Esophagus squamous epithelium (tissue), 5 donors: ENCODE results near the gene PSMD7. TPM values are rescaled to one million over a fixed set of nuclear protein-coding genes. Genes with fewer than 3 reads are reported as not detected.

Experiments used
- DNase-seq: peaks from one replicate; lab custom pipeline; 2025; lab: John Stamatoyannopoulos, UW
- H3K27ac ChIP-seq, 4 donors: fragments of 200-600 bp; sonication (generic); one replicate each; pipeline ENCODE4 v1.5.1; 2016 to 2019; ENCODE audit warnings: mild to moderate bottlenecking in 1 of 4
- H3K27me3 ChIP-seq, 4 donors: fragments of 200-600 bp; sonication (generic); 1 replicate in 3 of 4; 2 replicates in 1 of 4; pipeline versions ENCODE4 v1.5.1 to v1.6.0; 2017 to 2021; ENCODE audit warnings: antibody characterized with exemption in 1 of 4
- H3K36me3 ChIP-seq, 3 donors: fragments of 200-600 bp; sonication (generic); one replicate each; pipeline ENCODE4 v1.5.1; 2016 to 2019
- H3K4me1 ChIP-seq, 3 donors: fragments of 200-600 bp; sonication (generic); one replicate each; pipeline ENCODE4 v1.5.1; 2017 to 2019
- H3K4me3 ChIP-seq, 4 donors: fragments of 200-600 bp; sonication (generic); 1 replicate in 3 of 4; 2 replicates in 1 of 4; pipeline ENCODE4 v1.5.1; 2016 to 2019; ENCODE audit warnings: mild to moderate bottlenecking in 2 of 4, moderate library complexity in 1 of 4
- H3K9me3 ChIP-seq, 3 donors: fragments of 200-600 bp; sonication (generic); one replicate each; pipeline ENCODE4 v1.5.1; 2016 to 2019
- CTCF ChIP-seq, 6 experiments: fragments of 450-650 bp in 4 of 6; fragments of 200-600 bp in 2 of 6; sonication (generic) in 2 of 6; IDR thresholded peaks; one replicate each; pipeline ENCODE4 v1.5.1; 2016 to 2019; ENCODE audit warnings: antibody characterized with exemption in 6 of 6, mild to moderate bottlenecking in 4 of 6, moderate library complexity in 4 of 6
- POLR2A ChIP-seq, 4 donors: fragments of 450-650 bp; IDR thresholded peaks; one replicate each; pipeline ENCODE4 v1.6.1; 2017; ENCODE audit warnings: antibody characterized with exemption in 4 of 4, mild to moderate bottlenecking in 4 of 4, moderate library complexity in 3 of 4
- WGBS, 2 donors: methylation state at CpG; one replicate each; pipeline ENCODE4 v1.1.5; 2018; 5-methylcytosine and 5-hydroxymethylcytosine counted together
- intact Hi-C: fragments of 100-400 bp; cut with DNase I; formaldehyde crosslinking; loops from one replicate; pipeline ENCODE4 v1.15.0; 2022
- total RNA-seq, 4 donors: library from RNA; depleted of rRNA; stranded (reverse); fragments of >200 nt; gene quantifications; one replicate each; pipeline ENCODE4 v1.1.0, GENCODE V29; 2016
- donor health status: DM: yes; HTN: yes; CAD: no.

The PSMD7 gene
- 100 to 1,000 TPM in 1 of 4 donors, 10 to 100 TPM in 3; 65.5 to 112 (median 84.2) TPM for total RNA-seq

GRCh38 chr16:74296432-74297144, at the start of gene PSMD7:
Gene PSMD7, plus strand, starts transcription at chr16:74296814. Its CDS starts 101 bp downstream, at chr16:74296915.
- DNase-seq, result peak; percentile 57
- 0% methylated on average over 8 to 26 of the region's 60 CpGs for WGBS, 2 donors
- Histone ChIP-seq H3K4me1 (peaks cover 7 to 52% (median 23%) of the 10 kb centered on the region in 3 donors), H3K27me3 (no peaks in the 10 kb centered on the region), H3K9me3 (peaks cover 0 to 3% (median 0%) of the 10 kb centered on the region in 3 donors), H3K4me3 (peak within 1 kb of the TSS; percentile 55 to 97 (median 86)), H3K27ac (peak within 1 kb of the TSS; percentile 88 to 99 (median 96)), H3K36me3 (peaks cover 11 to 33% (median 16%) of the 10 kb centered on the region in 3 donors)
- intact Hi-C loops, result no loop called here
- TF ChIP-seq POLR2A (IDR thresholded peaks at IDR 0.05) (peak in 3 of 4 donors; percentile 36 to 90 (median 76)), CTCF (IDR thresholded peaks at IDR 0.05) (peak in 1 of 6 experiments; percentile 18)

DNA sequence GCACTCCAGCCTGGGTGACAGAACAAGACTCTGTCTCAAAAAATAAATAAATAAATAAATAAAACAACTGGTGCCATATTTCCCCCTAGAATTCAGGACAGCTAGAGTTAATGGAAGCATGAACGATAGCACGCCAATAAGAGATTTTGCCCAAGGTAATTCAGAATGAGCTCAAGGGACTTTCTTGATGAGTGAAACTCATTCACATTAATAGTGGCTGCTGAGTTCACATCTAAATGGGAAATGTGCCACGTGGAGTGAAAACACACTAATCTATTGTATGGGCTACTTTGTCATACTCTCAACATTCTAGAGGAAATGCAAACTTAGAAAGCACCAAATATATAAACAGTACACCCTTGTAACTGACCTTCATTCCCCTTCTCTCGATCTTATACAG, 47.4 kb upstream of the PSMD7 start:
- WGBS, 2 donors, result 60% methylated on average over 4 of the region's 4 CpGs
- DNase-seq, result no peak
- TF ChIP-seq POLR2A (IDR thresholded peaks at IDR 0.05), result no peak
- no peak for TF ChIP-seq CTCF (IDR thresholded peaks at IDR 0.05)
- Histone ChIP-seq H3K36me3 (no peaks in the 10 kb centered on the region), H3K9me3 (no peaks in the 10 kb centered on the region), H3K4me1 (no peaks in the 10 kb centered on the region), H3K27ac (no peak overlapping the region), H3K4me3 (no peak overlapping the region), H3K27me3 (peaks cover 0 to 14% (median 0%) of the 10 kb centered on the region in 4 donors)
- intact Hi-C loops, result no loop called here

GRCh38 chr16:74249846-74250245, 46.8 kb upstream of the PSMD7 start:
- intact Hi-C loops, result no loop called here
- peaks cover 0 to 14% (median 0%) of the 10 kb centered on the region in 4 donors for H3K27me3 ChIP-seq
- no peak overlapping the region for H3K27ac ChIP-seq
- no peaks in the 10 kb centered on the region for H3K4me1 ChIP-seq
- no peaks in the 10 kb centered on the region for H3K36me3 ChIP-seq
- H3K4me3 ChIP-seq, result no peak overlapping the region
- no peaks in the 10 kb centered on the region for H3K9me3 ChIP-seq
- 56 to 71% methylated on average over 1 of the region's 1 CpG for WGBS, 2 donors
- TF ChIP-seq CTCF (IDR thresholded peaks at IDR 0.05) (no peak), POLR2A (IDR thresholded peaks at IDR 0.05) (no peak)
- no peak for DNase-seq

DNA sequence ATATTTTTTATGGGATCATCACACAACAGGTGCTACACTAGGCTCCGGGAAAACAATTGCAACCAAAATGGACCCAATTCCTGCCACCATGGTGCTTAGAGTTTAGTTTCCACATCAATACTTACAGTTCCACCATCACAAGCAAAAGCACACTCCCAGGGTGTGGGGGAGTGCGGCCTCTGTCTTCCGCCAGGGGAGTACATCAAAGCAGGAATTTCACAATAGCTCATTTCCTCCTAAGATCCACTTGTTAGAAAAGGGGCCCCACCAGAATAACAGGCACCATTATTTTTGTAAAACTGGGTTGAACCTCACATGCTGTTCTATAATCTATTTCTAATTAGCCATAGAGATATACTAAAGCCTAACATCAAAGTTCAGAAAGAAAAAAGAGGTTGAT, 44.3 kb upstream of the PSMD7 start:
- no peaks in the 10 kb centered on the region for H3K36me3 ChIP-seq
- H3K27ac ChIP-seq, result no peak overlapping the region
- H3K27me3 ChIP-seq, result peaks cover 0 to 14% (median 0%) of the 10 kb centered on the region in 4 donors
- DNase-seq, result no peak
- TF ChIP-seq POLR2A (IDR thresholded peaks at IDR 0.05) (no peak), CTCF (IDR thresholded peaks at IDR 0.05) (no peak)
- intact Hi-C loops, result no loop called here
- no peaks in the 10 kb centered on the region for H3K9me3 ChIP-seq
- H3K4me1 ChIP-seq, result no peaks in the 10 kb centered on the region
- no peak overlapping the region for H3K4me3 ChIP-seq
- WGBS, 2 donors, result 69 to 77% methylated on average over 3 of the region's 3 CpGs

GRCh38 chr16:74253161-74253938, 43.3 kb upstream of the PSMD7 start:
- intact Hi-C loops, result no loop called here
- no peak overlapping the region for H3K27ac ChIP-seq
- H3K36me3 ChIP-seq, result no peaks in the 10 kb centered on the region
- H3K9me3 ChIP-seq, result no peaks in the 10 kb centered on the region
- TF ChIP-seq POLR2A (IDR thresholded peaks at IDR 0.05) (no peak), CTCF (IDR thresholded peaks at IDR 0.05) (no peak)
- H3K4me3 ChIP-seq, result no peak overlapping the region
- 69 to 70% methylated on average over 6 of the region's 6 CpGs for WGBS, 2 donors
- no peaks in the 10 kb centered on the region for H3K4me1 ChIP-seq
- DNase-seq, result no peak
- peaks cover 0 to 8% (median 0%) of the 10 kb centered on the region in 4 donors for H3K27me3 ChIP-seq
